GM19099 (cell line): Measurements from ENCODE around the gene SUSD6.
A peak's percentile ranks its signal among the peaks of the same experiment; 100 is the strongest.

ENCODE experiments used
- POLR2A ChIP-seq: IDR thresholded peaks from 3 replicates; pipeline ENCODE4 v1.6.1; 2011; ENCODE audit warnings: low read depth; ENCODE audit not compliant: insufficient read length; ENCODE audit errors: extremely low read depth

The SUSD6 gene, protein sequence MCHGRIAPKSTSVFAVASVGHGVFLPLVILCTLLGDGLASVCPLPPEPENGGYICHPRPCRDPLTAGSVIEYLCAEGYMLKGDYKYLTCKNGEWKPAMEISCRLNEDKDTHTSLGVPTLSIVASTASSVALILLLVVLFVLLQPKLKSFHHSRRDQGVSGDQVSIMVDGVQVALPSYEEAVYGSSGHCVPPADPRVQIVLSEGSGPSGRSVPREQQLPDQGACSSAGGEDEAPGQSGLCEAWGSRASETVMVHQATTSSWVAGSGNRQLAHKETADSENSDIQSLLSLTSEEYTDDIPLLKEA

DNA sequence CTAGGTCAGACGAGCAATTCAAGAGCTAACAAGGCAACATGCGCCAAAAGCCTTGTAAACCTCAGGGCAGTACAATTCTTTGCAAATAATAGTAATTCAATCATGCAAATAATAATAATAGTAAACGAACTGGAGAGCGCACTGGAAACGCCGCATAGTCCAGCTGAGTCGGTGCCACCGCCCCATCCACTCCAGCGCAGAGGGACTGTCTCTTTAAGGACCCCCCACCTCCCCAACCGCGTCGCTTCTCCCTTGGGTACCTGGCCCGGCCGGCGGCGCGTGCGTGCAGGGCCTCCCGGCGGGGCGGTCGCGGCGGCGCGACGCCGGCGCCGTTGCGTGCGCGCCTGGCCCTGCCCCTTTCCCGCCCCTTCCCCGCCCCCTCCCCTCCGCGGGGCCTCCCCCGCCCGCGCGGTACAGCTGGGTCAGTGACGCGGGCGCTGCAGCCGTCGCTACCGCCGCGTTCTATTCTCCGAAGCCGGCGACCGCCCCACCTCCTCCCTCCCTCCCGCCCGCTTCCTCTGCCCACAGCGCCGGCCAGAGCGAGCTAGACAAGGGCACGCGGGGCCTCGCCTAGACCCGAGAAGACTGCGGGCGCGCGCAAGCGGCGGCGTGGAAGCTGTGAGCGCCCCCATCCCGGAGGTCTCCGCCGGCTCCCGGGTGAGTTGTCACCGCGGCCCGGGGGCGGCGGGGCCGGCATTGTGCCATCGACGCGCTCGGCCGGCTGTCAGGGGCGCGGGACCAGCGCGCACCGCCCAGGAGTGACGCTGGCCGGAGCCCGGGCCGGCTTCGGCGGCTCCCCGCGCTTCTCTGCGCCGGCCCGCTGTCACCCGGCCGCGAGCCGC is at the start of gene SUSD6:
Gene SUSD6 (plus strand): TSS at position 425 of the 842 bp plus-strand sequence. CDS start 46,997 bp downstream, outside the sequence.
- peak; percentile 52 for TF ChIP-seq POLR2A

DNA sequence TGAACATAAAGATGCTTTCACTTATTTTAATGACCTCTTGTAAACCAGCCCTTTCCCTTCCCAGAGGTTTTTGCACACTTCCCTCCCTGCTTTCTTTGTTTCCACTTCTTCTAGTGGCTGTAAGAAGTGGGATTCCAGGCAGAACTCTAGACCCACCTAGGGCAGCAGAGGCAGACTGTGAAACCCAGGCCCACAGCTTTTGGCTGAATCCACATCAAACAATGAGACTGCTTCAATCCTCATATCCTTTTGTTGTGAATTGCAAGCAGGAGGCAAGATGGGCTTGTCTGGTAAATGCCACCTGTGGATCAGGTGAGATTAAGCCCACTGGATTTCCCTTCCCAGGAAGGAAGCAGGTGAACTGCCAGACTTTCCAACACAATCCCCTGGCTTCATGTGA is 49.5 kb upstream of the SUSD6 start:
- TF ChIP-seq POLR2A, result no peak

DNA sequence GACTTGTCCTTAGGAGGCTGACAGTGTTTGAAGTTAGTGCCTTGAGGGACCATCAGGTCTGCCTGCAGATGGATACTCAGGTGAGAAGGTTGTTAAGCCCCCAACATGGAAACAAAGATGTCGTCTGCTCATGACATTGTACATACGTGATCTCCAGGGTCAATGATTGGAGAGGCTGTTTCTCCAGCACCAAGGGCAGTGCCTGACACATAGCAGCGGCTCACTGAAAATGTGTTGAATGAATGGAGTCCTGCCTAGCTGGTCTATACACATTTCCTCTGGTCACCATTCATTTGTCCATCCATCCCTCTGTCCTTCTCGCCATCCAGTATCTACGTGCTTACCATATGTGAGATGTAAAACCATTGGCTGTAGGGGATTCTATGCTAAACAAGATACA is 43.8 kb upstream of the SUSD6 start:
- TF ChIP-seq POLR2A, result no peak

DNA sequence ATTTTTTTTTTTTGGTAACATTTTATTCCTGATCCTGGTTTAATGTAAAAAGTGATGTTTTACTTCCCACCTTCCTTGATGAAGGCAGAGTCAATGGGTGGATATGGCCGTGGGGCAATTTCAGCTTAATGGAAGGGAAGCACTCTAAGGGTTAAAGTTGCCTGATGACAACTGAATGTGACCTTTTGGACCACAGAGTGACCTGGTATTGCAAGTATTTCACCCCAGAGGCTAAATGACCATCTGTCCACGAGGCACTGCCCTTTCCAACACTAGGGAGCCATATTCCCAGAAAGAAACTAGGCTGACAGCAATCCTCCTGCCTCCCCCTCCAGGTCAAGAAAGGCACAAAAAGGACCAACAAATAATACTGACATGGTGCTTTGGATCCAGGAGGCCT is 41.5 kb upstream of the SUSD6 start:
- TF ChIP-seq POLR2A, result no peak

DNA sequence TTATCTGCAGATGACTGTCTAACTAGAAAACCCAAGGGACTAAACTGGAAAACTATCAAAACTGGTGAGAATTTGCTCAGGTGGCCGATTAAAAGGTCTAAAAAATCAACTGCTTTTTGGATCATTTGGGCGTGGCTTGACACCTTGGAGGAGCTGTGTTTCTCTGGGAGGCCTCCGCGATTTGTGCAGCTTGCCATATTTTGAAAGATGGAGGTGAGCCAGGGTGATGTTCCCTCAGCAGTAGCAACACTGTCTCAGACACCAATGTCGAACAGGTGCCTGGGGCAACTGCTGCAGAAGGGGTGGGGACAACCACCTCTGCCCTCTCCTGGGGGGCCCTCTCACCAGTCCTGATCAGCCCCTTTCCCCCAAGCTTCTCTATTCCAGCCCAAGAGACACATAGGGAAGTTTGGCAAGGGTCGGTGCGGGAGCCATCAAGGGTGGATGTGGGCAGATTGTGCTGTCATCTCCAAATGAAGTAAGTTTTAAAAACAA is 40.5 kb upstream of the SUSD6 start:
- TF ChIP-seq POLR2A, result no peak

DNA sequence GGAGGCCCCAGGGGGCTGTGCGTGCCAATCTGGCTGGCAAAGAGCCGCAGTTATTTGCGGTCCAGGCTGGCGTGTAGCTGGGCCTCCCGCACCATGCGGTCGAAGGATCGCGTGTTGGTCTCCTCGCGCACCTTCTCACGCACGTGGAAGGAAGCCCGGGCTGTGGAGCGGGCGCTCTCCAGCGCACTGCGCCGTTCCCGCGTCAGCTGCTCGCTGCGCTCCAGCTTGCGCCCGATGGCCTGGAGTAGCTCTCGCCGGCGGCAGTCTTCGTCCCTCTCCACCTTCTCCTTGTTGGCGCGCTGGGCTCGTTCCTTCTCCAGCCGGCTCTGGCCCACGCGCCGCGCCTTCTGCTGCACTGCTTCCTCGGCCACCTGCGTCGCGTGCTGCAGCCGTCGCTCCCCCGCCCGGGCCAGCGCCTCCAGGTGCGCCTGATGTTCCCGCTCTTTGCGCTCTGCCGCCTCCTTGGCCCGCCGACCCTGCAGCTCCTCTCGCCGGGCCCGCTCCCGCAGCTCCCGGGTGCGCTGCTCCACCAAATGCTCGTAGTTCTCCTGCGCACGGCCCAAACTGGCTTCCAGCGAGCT is 39.9 kb upstream of the SUSD6 start:
- no peak for TF ChIP-seq POLR2A

DNA sequence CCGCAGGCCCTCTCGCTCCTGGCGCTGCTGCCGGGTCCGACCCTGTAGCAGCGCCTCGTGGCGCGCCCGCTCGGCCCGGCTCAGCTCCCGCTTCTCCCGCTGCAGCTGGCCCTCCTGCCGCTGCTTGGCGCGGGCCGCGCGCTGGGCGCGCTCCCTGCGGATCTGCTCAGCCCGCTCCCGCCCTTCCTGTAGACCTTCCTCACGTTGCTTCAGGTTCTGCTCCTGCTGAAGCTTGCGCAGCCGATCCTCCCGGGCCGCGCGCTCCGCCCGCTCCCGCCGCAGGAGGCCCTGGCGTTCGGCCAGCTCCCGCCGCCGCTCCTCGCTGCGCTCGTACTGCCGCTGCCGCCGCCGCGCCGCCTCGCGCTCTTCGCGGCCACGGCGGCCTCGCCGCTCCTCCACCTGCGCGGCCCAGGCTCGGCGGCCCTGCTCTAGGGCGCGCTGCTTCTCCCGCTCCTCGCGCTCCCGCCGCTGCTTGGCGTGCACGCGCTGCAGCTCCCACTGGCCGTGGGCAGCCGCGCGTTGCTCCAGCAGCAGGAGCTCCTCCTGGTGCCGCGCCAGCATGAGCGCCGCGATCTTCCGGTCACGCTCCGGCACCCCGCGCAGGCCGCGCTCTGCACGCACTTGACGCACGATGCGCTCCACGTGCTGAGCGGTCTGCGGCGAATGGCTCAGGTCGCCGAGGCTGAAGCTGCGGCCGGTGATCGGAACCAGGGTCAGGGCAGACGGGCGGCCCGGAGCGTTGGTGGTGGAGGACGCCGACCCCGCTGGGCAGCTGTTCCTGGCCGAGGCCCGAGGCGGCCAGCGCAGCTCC is 39.2 kb upstream of the SUSD6 start:
- no peak for TF ChIP-seq POLR2A

DNA sequence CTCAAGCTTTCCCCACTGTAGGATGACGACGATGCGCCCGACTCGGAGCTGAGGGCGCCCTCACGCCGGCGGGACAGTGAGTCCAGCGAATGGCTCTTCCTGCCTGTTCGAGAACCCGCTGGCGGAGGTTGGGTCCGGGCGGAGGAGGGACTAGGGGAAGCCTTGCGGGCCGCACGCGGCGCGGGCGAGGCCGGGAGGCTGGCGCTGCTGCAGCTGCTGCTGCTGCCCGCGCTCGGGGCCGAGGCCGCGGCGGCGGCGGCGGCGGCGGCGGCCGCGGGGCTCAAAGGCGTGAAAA is 38.6 kb upstream of the SUSD6 start:
- no peak for TF ChIP-seq POLR2A

DNA sequence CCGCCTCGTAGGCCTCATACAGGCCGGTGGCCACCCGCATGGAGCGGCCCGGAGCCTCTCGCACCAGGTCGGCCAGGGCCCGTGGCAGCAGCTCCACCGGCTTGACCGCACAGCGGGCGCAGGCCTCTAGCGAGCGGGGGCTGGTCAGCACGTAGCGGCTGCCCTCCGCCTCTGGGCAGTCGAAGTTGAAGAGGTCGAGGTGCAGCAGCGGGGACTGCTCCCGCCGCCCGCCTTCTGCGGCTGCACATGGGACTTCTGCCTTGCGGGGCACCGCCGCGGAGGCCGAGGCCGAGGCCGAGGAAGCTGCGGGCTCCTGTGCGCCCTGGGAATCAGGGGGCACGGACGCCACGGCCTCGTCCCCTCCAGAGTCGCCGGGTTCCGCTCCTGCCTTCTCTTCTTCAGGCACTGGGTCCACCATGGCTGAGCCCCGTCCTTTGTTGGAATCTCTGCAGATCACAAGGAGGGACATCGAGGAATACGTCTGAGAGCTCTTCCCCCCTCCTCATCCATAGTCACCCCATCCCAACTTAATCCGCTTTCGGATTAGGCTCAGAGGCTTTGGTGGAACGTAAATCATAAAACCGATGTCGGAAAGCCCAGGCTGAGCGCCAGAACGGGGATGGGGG is 38.1 kb upstream of the SUSD6 start:
- no peak for TF ChIP-seq POLR2A

DNA sequence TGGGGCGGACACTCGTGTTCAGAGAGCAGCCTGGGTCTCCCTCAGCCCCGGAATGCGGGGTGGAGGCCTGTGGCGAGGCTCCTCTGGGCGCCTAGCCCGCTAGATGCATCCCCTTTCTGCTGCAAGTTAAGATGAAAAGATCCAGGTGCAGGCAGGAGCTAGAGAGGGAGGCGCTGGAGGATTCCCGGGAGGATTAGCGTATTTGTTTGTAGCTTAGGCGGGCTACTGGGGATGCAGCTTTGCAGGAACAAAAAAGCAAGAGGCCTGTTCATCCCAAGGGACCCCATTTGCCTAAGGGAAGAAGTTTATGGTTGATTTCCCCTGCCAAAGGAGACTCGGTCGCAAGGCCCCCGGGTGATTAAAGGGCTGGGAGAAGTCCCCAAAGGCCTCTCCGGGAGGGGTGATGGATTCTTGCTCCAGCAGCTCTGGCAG is 37.5 kb upstream of the SUSD6 start:
- no peak for TF ChIP-seq POLR2A

DNA sequence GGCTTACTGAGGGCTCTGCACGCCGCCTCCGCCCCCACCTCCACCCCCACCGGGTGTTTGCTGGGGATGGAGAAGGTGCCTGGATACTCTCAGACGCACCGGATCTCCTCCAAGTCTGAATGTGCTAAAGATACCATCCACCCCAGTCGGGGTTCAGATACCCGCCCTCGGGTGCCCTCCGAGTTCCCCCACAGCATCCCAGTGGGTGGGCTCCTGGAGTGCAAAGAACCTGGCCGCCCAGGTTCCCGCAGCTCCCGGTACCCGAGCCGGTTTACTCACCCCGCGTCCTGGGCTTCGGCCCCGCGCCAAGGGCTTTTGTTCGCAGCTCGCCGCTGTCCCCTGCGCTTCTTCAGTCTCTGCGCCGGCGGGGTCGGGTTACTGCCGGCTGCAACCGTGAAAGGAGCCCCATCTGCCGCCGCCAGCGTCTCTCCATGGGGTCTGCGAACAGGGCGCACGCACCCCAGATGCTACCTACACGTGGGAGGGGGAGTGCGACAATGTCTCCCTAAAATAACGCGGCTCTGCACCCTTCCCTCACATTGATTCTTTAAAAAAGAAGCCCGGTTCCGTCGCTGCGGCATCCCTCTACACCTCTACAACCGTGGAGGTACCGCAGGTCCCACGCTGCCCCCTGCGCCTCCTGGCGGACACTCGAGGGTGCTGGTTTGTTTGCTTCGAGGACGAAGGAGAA is 37.0 kb upstream of the SUSD6 start, which contains the start of gene CCDC177:
Gene CCDC177 (minus strand): TSS at position 609 of the 691 bp plus-strand sequence. CDS start 1,249 bp downstream, outside the sequence.
- no peak for TF ChIP-seq POLR2A

DNA sequence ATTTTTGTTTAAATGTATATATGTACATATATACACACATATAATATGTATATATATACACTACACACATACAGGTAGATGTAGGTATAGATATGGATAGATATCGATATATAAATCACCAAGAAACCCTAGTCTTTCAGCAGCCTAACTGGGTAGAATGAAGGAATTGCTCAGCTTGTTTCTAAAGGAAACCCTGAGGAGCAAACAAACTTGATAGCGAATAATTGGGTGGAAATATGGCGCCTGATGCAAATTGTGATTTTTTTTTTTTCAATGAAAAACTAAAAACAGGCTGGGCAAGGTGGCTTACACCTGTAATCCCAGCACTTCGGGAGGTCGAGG is 36.5 kb upstream of the SUSD6 start:
- no peak for TF ChIP-seq POLR2A

DNA sequence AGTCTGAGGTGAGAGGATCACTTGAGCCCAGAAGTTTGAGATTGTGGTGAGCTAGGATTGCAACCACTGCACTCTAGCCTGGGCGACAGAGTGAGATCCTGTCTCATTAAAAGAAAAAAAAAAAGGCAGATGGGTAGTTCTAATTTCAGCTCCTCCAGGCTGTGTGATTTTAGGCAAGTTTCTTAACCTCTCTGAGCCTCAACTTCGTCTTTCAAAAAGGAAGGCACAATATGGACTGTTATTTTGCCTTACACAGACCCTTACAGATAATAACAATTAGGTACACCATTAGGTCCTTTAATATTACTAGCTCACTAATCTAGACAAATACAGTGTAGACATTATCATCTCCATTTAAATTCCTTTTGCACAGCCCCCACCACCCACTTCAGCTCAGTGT is 31.9 kb upstream of the SUSD6 start:
- no peak for TF ChIP-seq POLR2A

DNA sequence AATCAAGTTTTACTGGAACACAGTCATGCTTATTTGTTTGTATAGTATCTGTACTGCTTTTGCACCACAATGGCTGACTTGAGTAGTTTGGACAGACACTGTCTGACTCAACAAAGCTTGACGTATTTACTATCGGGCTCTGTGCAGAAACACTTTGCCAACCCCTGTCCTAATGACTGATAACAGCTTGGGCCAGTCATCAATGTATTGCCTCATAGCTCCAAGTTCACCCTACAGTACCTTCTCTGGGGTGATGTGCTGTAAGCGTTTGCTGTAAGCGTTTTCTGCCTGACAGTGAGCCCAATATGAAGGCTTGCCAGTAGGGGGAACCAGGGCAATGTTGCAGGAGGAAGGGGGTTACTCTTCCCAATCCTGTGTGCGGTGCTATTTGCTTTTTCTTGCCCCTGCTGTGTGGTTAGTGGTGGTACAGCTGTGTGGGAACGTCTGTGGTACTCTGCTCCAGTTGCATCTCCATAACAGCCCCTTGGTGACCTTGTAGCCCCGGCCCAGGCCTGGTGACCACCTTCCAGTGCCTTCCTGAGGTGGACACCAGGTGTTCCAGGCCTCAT is 31.3 kb upstream of the SUSD6 start:
- no peak for TF ChIP-seq POLR2A
